Measurements from ENCODE around the gene ASS1.
"Not testable (repeated sequence)": the region's sequence is repeated elsewhere in the genome, so short reads cannot be mapped to it uniquely, and the experiment has no call there.

The ASS1 gene

GRCh38 chr9:130444565-130445221, at the start of gene ASS1:
ASS1 (plus strand) TSS chr9:130444961; CDS start chr9:130452229, 7,268 bp downstream.
- no peak for FAIRE-seq

- FAIRE-seq: no peak
These were observed 48.8 kb upstream of the ASS1 start for GRCh38 chr9:130395810-130396435.

GRCh38 chr9:130396581-130396980, 48.2 kb upstream of the ASS1 start:
- FAIRE-seq: no peak

GRCh38 chr9:130398487-130399240, 46.1 kb upstream of the ASS1 start:
- FAIRE-seq: no peak

GRCh38 chr9:130399768-130400167, 45.0 kb upstream of the ASS1 start:
- FAIRE-seq: no peak

- FAIRE-seq: no peak
These were observed 43.9 kb upstream of the ASS1 start for GRCh38 chr9:130400870-130401269.

GRCh38 chr9:130401742-130402141, 43.0 kb upstream of the ASS1 start:
- FAIRE-seq: not testable (repeated sequence)

- FAIRE-seq: no peak
These were observed 42.5 kb upstream of the ASS1 start for GRCh38 chr9:130402243-130402642.

GRCh38 chr9:130402645-130403440, 41.9 kb upstream of the ASS1 start:
- no peak for FAIRE-seq

- no peak for FAIRE-seq
These were observed 39.0 kb upstream of the ASS1 start for GRCh38 chr9:130405657-130406257.

GRCh38 chr9:130406278-130406895, 38.4 kb upstream of the ASS1 start:
- no peak for FAIRE-seq

- FAIRE-seq: no peak
These were observed 36.7 kb upstream of the ASS1 start for GRCh38 chr9:130407916-130408663.

- no peak for FAIRE-seq
These were observed 36.1 kb upstream of the ASS1 start for GRCh38 chr9:130408669-130409068.

GRCh38 chr9:130409246-130409645, 35.5 kb upstream of the ASS1 start:
- no peak for FAIRE-seq

- FAIRE-seq: no peak
These were observed 34.3 kb upstream of the ASS1 start for GRCh38 chr9:130410443-130410842.

- no peak for FAIRE-seq
These were observed 33.2 kb upstream of the ASS1 start for GRCh38 chr9:130411566-130411915.

GRCh38 chr9:130414081-130414731, 30.6 kb upstream of the ASS1 start:
- FAIRE-seq: no peak

- FAIRE-seq: no peak
These were observed 29.6 kb upstream of the ASS1 start for GRCh38 chr9:130414910-130415746.

GRCh38 chr9:130417602-130418001, 27.2 kb upstream of the ASS1 start:
- FAIRE-seq: no peak

- FAIRE-seq: no peak
These were observed 26.0 kb upstream of the ASS1 start for GRCh38 chr9:130418776-130419175.
